ENCODE measurements around the gene SETBP1.

- no peak for TF ChIP-seq CTCF (IDR thresholded peaks at IDR 0.05; ENCODE audit: insufficient read depth, low read depth, low read length)
- no peak for TF ChIP-seq EZH2 (IDR thresholded peaks at IDR 0.05; ENCODE audit: insufficient read depth, low read length)
Measured at GRCh38 chr18:44654573-44654972, 26.1 kb upstream of the SETBP1 start.

Data from astrocyte (in vitro differentiated cells and primary cell).